Metanephros (tissue), 1 donor: ENCODE data around the gene CD320. TPM values are rescaled to one million over a fixed set of nuclear protein-coding genes. Genes with fewer than 3 reads are reported as not detected.

Experiments
- total RNA-seq: library from RNA; depleted of rRNA; stranded (reverse); fragments of >200 nt; gene quantifications from one replicate; pipeline ENCODE4 v1.2.3, GENCODE V29; 2014

CD320 gene
- 25.7 TPM for total RNA-seq

DNA sequence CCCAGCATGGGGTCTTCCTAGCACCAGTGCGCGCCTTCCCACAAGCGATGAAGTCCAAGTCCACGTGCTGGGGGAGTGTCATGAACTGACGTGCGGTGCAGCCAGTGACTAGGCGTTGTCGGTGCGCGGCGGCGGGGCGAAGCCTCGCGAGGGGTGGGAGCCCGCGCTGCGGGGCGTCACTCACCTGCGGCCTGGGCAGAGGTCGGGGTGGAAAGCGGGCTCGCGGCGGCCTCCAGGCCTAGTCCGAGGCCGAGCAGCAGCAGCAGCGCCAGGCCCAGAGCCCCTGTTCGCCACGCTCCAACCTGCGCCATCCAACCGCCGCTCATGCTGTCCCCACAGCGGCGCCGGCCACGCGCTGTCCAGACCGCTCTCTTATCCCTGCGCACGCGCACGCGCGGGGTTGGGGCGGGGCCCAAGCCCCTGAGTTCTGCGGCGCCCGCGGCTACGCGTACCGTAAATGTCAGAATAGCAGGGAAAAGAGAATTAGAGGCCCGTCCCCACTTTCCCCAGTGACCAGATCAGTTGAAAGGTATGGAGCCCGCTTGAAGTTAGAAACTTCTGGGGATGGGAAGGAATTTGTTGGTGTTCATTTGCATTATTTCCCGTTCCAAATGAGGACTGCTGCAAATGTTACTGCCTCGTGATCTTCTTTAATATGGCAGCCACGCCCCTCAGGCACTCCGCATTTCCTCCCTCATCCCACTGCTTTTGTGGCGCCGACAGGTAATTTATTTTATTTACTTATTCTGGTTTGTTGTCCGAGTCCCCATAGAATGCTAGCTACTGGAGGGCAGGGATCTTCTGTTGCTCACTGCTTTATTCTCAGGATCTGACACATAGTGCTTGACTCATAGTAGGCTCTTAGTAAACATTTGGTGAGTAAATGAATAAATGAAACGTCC is at the start of gene CD320:
CD320 (minus strand) TSS at position 394 of the 902 bp plus-strand sequence; CDS start at position 326, 68 bp downstream.

GRCh38 chr19:8342684-8343482 is 34.7 kb upstream of the CD320 start, which contains the start of gene KANK3:
KANK3 (minus strand) TSS chr19:8343262; CDS start chr19:8337828, 5,434 bp downstream.

GRCh38 chr19:8321067-8321985 is 13.2 kb upstream of the CD320 start, which contains the start of the genes NDUFA7 and RPS28:
NDUFA7 (minus strand) TSS chr19:8321375; CDS start chr19:8321358, 17 bp downstream.
RPS28 (plus strand) TSS chr19:8321496; CDS start chr19:8321531, 35 bp downstream.

Other genes with a start within 250 kb of the CD320 start
- 27.3 TPM for gene FBN3, start 158.8 kb downstream of the CD320 start, total RNA-seq
- 40.9 TPM for gene CERS4, start 99.0 kb downstream of the CD320 start, total RNA-seq
- 31.6 TPM for gene NDUFA7, start 13.0 kb upstream of the CD320 start, total RNA-seq
- 847 TPM for gene RPS28, start 13.1 kb upstream of the CD320 start, total RNA-seq
- gene KANK3, start 34.9 kb upstream of the CD320 start, total RNA-seq: 29.7 TPM
- 5.0 TPM for gene ANGPTL4, start 55.8 kb upstream of the CD320 start, total RNA-seq
- 224 TPM for gene RAB11B, start 82.0 kb upstream of the CD320 start, total RNA-seq
- gene MARCHF2, start 104.9 kb upstream of the CD320 start, total RNA-seq: 34.8 TPM
- 160 TPM for gene HNRNPM, start 136.6 kb upstream of the CD320 start, total RNA-seq
- 6.7 TPM for gene PRAM1, start 194.3 kb upstream of the CD320 start, total RNA-seq
- 20.1 TPM for gene ZNF414, start 205.8 kb upstream of the CD320 start, total RNA-seq